Skin of body (tissue), 2 donors: ENCODE results near the gene PRAC1. TPM values are rescaled to one million over a fixed set of nuclear protein-coding genes. Genes with fewer than 3 reads are reported as not detected.

ENCODE experiments used
- DNase-seq: peaks from one replicate; lab custom pipeline; 2025; lab: John Stamatoyannopoulos, UW
- total RNA-seq: library from RNA; depleted of rRNA; stranded (reverse); fragments of >200 nt; gene quantifications from one replicate; pipeline ENCODE4 v1.2.3, GENCODE V29; 2014

The PRAC1 gene
- not detected for total RNA-seq

DNA sequence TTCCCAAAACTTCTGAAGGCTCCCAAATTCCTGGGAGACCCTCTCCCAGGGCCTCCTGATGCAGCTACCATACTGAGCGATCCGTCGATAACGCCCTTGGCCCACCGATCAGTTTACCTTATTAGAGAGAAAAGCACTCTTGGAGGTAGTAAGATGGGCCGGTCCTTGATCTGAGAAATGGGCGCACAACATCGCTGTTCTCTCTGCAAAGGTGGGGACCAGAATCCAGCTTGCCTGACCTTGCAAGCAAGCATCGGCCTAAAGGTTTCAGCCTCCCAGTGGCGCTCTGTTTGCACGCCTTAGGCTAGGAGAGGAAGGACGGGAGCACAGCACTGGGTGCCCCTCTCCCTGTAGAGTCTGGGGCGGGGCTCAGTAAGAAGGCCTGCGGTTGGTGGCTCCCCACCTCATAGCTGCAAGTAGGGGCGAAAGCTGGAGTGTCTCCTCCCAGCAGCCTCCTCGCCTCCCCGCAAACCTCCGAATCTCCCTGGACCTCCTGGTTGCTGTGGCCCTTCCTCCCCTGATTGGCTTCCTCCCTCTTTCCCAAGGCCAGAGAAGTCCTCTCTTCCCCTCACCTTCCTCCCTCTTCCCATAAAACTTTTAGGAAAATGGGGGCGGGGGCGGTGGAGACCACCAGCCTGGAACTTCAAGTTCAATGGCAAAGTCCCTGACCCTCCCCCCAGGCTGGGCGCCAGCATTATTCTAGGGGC, at the start of gene PRAC1:
TSS of gene PRAC1 (minus strand) at position 318 of the 707 bp plus-strand sequence. CDS start at position 192, 126 bp downstream.
- DNase-seq, result no peak

DNA sequence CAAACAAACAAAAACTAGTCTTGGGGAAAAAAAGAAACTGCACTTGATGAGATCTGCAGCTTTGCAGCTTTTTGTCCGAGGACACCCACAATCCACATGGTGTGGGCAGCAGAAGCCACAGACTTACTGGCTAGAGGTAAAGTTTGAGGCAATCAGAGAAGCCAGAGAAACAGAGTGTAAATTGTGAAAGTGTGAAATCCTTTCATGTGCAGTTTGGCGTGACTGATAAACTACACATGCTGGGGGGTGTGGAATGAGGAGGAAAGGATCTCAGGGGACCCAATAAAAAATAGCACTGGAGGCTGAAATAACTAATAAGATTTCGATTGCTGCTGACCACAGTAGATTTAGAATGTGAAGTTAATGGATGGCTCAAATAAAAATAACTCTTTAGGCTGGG, 48.6 kb upstream of the PRAC1 start:
- no peak for DNase-seq

- DNase-seq, result no peak
Observed at GRCh38 chr17:48769009-48769675, 46.8 kb upstream of the PRAC1 start.

- no peak for DNase-seq
Observed at GRCh38 chr17:48767263-48767774, 45.0 kb upstream of the PRAC1 start.

- DNase-seq, result no peak
Observed at GRCh38 chr17:48761114-48761513, 38.8 kb upstream of the PRAC1 start.

GRCh38 chr17:48760411-48760810, 38.1 kb upstream of the PRAC1 start:
- no peak for DNase-seq

- no peak for DNase-seq
Observed at GRCh38 chr17:48759288-48759687, 37.0 kb upstream of the PRAC1 start.

- DNase-seq, result no peak
Observed at GRCh38 chr17:48757524-48757961, 35.2 kb upstream of the PRAC1 start.

DNA sequence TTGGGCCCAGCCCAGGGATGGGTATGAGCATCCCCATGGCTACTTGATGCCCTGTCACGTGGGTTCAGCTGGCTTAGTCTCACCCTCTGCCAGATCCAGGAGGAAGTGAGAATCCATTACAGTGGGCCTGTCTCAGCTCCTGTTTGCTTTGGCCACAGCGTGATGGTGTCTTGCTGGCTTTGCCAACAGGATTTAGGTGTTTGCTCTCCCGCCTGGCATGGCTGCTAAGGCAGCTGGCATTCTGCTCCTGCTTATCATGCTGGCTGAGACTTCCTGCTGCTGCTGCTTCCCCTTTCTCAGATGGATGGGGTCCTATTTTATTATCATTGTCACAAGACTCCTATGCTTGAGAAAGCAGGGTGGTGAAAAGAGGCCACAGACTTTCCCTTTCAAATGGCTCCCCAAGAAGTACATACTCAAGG, 34.5 kb upstream of the PRAC1 start:
- no peak for DNase-seq

GRCh38 chr17:48755356-48755755, 33.0 kb upstream of the PRAC1 start:
- no peak for DNase-seq

GRCh38 chr17:48754500-48755261, 32.4 kb upstream of the PRAC1 start:
- DNase-seq, result no peak

DNA sequence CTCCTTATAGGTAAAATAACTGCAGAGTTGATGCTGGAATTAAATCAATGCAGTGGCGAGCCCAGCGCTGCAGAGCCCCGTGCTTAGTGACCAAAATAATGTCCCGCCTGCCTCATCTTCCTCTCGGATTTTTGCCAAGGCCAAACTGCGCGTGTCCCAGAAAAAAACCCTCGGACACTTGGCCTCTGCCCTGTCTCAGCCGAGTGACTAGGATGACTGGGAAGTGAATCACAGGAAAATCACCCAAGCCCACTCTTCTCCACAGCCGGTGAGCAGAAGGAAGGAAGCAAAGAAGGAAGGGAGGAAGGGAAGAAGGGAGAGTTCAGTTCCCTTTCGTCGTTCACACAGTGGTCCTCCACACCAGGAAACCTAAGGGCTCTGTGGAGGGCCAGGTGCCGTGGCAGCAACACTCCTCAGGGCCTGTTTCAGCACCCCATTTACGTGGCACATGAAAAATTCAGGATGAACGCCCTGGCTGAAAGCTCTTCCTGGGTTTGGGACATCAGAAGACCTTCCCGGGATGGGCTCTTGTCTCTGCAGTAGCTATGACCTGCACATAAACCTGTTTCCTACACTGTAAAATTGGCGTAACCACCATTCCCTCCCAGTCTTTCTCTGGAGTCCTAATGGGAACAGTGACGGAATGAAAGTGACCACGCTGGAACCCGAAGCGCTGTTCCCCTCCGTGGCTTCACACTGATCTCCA, 31.6 kb upstream of the PRAC1 start:
- no peak for DNase-seq

- DNase-seq, result no peak
Observed at GRCh38 chr17:48752399-48753288, 30.3 kb upstream of the PRAC1 start.

DNA sequence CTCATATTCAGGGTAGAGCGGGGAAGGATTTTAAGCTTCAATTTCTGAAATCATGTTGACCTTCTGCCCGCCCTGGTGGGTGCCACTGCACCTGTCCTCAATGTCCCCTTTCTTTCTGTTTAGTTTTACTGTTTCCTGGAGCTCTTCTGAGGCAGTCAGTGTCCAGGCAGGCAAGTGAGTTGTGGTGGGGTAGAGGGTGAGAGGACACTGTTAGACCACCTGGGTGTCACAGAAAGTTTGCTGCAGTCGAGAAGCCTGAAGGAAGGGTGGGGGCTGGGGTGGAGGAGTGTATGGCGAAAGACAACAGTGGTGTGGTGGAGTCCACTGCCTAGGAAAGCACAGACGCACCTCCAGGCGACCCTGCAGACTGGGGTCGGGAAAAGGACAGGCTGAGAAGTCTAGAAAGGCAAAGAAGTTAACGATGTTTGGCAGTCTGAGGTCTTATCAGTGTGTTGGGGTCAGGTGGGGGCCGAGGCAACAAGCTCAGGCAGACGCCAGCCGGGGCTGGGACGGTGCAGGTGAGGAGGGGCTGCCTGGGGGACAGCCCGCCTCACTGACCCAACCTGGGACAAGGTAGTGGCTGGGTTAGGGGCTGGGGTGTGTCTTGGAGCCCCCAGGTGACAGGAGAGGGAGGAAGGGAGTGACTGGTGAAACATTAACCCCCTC, 29.5 kb upstream of the PRAC1 start:
- DNase-seq, result no peak

DNA sequence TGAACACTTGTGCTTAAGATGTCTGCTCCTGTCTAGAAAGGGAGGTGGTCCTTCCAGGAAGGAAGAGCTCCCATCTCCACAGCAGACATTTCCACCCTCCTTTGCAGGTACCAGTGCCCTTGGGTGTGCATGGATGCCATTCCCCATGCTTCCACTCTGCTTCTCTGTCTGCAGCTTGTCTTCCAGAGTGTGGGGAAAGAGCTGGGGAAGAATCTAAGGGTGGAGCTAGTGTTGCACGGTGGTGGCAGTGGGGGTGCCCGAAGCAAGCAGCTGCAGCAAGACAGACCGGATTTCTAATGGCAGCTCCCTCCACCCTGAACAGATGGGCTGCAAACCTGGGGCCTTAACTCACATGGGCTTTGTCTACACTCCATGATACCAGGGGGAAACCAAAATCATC, 28.9 kb upstream of the PRAC1 start:
- DNase-seq, result no peak

GRCh38 chr17:48749621-48750553, 27.6 kb upstream of the PRAC1 start:
- DNase-seq, result no peak

DNA sequence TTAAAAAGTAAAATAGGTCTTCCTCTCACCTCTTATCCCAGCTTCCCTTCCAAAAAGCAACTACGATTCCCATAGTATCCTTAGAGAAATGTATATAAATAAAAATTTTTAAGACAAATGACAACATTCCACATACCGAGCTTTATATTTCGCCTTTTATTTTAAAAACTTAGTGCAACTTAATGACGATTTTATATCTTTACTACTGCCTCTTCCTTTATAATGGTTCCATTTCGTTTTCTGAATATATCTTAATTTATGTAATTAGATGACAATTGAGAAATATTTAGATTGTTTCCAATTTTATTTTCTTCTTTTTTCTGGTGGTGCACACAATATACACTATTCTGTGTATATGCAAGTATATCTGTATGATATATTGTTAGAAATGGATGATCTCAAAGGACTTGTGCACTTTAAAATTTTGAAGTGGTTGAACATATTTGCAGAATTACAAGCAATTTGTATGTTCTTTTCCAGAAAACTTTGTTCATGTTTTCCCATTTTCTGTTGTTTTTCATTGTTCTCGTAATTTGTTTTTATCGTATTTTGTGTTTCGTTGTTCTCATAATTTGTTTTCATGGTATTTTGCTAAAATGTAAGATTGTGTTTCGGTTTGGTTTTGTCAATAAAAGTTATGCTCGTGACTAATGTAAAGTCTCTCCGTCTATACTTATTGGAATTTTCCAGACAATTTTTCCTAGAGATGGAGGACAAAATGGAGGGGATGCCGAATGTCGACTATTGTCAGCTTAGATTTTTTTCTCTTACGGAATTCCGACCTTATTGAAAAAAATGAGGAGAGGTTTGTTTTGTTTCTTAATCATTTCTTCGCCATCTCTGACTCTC, 26.6 kb upstream of the PRAC1 start:
- no peak for DNase-seq
